ENCODE measurements around the gene PA2G4.
"Not testable (repeated sequence)": the region's sequence is repeated elsewhere in the genome, so short reads cannot be mapped to it uniquely, and the experiment has no call there.

PA2G4 gene

DNA sequence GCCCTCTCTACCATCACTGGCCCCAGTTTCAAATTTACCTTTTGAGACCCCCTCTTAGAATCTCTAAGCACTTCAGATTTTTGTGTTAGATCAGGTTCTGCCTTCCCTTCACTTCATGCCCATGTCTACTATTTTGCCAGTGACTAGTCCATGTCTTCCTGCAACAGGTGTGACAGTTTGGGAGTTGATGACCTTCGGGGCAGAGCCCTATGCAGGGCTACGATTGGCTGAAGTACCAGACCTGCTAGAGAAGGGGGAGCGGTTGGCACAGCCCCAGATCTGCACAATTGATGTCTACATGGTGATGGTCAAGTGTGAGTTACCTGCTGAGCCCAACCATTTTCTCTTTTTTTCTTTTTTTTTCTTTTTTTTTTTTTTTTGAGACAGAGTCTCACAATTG, 5.8 kb upstream of the PA2G4 start:
- in situ Hi-C loops (cut with MboI; ENCODE audit: low sequenced_read_pairs), result no loop called here

DNA sequence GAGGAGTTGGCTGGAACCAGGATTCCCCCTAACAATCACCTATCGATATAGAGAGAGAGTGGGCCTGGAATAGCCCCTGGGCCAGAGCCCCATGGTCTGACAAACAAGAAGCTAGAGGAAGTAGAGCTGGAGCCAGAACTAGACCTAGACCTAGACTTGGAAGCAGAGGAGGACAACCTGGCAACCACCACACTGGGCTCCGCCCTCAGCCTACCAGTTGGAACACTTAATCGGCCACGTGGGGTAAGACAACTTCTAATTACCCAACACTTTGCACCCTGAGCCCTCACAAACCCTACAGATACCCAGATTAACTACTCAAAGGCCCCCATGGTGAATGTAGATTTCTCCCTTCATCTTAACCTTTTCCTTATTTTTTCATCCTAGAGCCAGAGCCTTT, 4.6 kb upstream of the PA2G4 start:
- in situ Hi-C loops (cut with MboI; ENCODE audit: low sequenced_read_pairs), result no loop called here

DNA sequence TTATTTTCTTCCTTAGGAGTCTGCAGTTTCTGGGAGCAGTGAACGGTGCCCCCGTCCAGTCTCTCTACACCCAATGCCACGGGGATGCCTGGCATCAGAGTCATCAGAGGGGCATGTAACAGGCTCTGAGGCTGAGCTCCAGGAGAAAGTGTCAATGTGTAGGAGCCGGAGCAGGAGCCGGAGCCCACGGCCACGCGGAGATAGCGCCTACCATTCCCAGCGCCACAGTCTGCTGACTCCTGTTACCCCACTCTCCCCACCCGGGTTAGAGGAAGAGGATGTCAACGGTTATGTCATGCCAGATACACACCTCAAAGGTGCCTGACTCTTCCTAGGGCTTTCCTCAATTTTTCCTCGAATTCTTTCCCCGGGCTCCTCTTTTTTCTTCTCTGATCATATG, 3.3 kb upstream of the PA2G4 start:
- in situ Hi-C loops (cut with MboI; ENCODE audit: low sequenced_read_pairs), result no loop called here

DNA sequence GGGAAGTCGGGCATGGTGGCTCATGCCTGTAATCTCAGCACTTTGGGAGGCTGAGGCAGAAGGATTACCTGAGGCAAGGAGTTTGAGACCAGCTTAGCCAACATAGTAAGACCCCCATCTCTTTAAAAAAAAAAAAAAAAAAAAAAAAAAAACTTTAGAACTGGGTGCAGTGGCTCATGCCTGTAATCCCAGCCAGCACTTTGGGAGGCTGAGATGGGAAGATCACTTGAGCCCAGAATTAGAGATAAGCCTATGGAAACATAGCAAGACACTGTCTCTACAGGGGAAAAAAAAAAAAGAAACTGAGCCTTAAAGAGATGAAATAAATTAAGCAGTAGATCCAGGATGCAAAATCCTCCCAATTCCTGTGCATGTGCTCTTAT, 1.7 kb upstream of the PA2G4 start:
- in situ Hi-C loops (cut with MboI; ENCODE audit: low sequenced_read_pairs), result no loop called here

DNA sequence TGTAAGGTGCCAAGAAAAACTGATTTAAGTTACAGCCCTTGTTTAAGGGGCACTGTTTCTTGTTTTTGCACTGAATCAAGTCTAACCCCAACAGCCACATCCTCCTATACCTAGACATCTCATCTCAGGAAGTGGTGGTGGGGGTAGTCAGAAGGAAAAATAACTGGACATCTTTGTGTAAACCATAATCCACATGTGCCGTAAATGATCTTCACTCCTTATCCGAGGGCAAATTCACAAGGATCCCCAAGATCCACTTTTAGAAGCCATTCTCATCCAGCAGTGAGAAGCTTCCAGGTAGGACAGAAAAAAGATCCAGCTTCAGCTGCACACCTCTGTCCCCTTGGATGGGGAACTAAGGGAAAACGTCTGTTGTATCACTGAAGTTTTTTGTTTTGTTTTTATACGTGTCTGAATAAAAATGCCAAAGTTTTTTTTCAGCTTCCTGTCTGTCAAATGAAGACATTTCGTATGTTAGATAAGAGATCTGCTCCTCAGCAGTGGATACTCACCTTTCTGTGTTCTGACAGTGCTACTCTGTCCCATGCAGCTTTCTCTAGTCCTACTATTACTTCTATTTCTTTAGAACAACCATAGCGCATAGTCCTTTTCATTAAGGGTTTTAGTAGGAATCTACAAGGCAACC, 1.2 kb upstream of the PA2G4 start:
- in situ Hi-C loops (cut with MboI; ENCODE audit: low sequenced_read_pairs), result no loop called here

DNA sequence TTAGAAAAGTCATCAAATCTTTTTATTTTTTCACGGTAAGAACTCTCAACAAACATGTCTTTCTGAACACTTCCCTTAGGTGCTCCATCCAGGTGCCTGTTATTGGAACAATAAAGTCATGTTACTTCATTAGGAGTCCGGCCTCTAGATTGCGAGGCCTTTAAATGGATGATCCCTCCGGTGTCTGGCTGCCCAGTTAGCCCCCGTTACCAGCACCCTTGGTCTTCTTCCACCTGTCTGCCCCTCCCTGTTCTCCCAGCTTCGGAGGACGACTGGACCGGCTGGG, 593 bp upstream of the PA2G4 start:
- in situ Hi-C loops (cut with MboI; ENCODE audit: low sequenced_read_pairs), result no loop called here

DNA sequence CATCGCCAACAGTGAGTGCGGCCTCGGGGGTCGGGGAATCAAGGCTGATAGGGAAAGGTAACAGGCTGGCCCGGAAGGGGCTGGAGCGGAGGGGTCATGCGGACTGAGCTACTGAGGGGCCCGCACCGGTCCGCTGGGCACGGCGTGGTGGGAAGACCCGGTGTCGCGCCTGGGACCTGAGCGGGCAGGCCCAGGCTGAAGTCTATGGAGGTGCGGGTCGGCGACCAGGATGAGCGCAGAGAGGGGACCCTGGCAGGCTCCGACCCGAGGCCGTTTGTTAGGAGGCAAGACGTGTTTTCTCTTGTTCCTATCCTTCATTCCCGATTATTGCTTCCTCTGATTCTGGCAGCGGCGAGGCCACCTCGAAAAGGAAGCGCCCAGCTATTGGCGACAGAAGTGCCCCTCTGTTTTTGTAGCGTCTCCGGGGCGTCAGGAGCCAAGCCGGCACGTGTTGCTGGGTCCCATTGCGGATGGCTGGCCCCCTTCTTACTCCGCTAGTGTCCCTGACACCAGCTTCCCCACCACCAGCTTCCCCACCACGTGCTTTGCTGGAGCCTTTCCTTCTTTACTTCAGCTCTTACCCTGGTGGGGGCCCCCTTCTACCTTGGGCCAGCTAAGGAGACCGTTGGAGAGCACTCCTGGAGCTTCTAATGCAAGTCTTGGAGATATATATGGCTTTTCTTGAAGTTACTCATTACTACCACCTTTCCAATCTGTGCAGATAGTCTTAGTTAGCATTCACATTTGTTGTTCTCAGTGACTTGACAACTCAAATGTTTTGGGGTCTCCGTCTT, 653 bp downstream of the PA2G4 start:
- in situ Hi-C loops (cut with MboI; ENCODE audit: low sequenced_read_pairs), result no loop called here

DNA sequence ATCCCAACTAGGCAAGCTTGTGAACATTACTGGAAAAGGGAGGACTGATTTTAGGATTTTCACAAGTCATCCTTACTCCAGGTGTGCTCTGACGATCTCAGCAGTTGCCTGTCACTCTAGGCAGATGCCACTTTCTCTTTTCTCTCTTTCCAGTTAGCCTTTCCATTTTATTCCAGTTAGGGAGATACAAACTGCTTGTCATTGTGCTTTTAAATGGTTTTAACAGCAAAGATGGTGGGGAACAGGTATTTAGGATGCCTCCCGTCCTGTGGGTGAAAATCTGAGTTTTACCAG, 1.2 kb downstream of the PA2G4 start:
- in situ Hi-C loops (cut with MboI; ENCODE audit: low sequenced_read_pairs), result no loop called here

DNA sequence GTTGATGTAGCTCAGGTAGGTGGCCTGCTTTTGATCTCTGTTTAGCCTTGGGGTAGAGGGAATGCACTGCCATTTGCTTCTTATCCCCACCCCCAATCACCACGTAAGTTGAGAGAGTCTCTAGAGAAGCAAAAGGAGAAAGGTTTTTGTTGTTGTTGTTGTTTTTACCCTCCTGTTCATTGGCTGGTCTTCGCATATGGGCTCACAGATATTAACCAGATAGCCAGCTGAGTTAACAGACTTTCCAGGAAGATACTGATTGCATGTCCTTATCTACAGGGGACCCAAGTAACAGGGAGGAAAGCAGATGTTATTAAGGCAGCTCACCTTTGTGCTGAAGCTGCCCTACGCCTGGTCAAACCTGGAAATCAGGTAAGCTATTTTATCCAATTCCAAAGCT, 2.9 kb downstream of the PA2G4 start:
- in situ Hi-C loops (cut with MboI; ENCODE audit: low sequenced_read_pairs), result no loop called here

DNA sequence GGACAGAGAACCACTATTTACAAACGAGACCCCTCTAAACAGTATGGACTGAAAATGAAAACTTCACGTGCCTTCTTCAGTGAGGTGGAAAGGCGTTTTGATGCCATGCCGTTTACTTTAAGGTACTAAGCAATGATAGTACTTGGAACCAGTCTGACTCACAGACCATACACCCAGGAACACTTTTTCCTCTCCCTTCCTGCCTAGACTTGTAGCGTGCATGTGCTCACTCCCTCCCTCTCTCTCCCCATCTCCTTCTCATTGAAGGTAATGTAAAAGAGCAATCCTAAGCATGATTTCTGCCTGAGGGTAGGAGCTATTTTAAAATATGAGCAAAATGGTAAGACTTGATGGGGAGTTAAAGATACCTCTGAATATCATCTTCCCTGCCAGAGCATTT, 6.2 kb downstream of the PA2G4 start:
- in situ Hi-C loops (cut with MboI; ENCODE audit: low sequenced_read_pairs), result no loop called here

DNA sequence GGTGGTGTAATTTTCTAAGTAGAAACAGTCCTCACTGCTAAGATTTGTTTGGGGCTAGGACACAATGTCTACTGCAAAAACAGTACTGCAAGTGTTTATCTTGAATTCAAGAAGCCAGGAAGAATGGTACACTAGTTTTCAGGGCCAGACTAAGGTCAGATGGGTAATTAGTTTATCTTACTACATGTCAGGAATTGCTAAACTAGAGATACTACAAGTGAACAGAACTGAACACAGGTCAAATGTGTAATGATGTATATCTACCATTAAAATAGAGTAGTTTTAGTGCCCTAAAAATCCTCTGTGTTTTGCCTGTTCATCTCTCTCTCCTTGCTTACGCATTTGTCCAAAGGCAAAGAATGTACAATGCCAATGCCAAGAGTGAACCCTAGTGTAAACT, 9.7 kb downstream of the PA2G4 start:
- in situ Hi-C loops (cut with MboI; ENCODE audit: low sequenced_read_pairs), result no loop called here

DNA sequence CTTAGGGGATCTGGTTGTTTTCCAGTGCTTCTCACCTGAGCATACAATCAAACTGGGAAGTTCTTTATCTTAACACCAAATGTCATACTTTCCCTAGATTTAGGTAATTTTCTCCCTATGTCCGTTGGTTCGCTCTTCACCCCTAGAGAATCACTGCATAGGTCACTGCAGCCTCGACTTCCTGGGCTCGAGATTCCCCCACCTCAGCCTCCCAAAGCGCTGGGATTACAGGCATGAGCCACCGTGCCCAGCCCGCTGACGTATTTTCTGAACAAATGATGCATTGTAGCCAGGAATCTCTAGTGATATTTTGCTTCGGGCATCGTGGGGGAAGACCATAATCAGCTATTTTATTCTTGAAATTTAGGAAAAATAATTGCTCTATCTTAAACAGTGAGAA, 11.0 kb downstream of the PA2G4 start:
- in situ Hi-C loops (cut with MboI; ENCODE audit: low sequenced_read_pairs), result no loop called here

DNA sequence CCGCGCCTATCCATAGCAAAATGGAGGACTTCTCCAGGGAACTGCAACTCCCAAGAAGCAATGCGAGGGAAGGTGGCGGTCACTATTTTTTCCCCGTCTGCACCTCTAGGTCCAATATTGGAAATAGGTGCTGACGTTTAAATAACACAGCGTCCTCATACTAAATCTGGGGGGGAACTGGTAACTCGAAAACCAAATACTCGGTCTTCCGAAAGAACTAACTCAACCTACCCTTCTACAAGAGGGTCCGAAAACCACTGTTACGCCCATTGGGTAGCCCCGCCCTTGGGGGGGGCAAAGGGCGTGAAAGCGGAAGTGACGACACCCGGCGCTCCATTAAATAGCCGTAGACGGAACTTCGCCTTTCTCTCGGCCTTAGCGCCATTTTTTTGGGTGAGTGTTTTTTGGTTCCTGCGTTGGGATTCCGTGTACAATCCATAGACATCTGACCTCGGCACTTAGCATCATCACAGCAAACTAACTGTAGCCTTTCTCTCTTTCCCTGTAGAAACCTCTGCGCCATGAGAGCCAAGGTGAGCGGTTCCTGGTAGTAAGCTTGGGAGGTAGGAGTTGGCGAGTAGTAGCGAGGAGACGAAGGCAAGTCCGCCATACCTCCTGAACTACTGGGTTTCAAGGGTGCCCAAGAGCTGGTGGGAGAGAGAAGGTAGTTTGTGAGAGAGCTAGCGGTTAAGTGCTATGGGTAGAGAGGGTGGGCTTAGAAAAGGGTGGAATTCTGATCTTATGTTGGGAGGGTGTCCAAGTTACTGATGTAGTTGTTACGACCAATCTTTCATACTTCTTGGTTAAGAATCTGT, 12.1 kb downstream of the PA2G4 start, which contains the start of gene RPL41:
TSS of gene RPL41 (plus strand) at position 367 of the 815 bp plus-strand sequence.
- in situ Hi-C loops (cut with MboI; ENCODE audit: low sequenced_read_pairs), result no loop called here

DNA sequence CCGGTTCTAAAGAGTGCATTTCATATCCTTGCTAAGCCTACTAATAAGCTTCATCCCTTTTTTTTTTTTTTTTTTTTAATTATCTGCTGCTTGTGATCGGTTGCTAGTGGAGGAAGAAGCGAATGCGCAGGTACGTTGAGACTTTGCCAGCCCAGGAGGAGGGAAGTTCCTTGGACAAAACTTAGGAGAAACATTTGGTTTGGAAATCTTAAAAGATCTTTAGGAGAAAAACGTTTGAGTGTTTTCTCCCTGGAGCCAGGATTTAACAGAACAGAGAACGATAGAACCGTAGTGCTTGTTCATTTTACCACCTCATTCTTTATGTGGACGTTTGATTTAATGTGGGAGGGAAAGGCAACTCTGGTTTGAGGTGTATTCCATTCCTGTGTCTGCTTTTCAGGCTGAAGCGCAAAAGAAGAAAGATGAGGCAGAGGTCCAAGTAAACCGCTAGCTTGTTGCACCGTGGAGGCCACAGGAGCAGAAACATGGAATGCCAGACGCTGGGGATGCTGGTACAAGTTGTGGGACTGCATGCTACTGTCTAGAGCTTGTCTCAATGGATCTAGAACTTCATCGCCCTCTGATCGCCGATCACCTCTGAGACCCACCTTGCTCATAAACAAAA, 12.8 kb downstream of the PA2G4 start:
- in situ Hi-C loops (cut with MboI; ENCODE audit: low sequenced_read_pairs), result not testable (repeated sequence)

DNA sequence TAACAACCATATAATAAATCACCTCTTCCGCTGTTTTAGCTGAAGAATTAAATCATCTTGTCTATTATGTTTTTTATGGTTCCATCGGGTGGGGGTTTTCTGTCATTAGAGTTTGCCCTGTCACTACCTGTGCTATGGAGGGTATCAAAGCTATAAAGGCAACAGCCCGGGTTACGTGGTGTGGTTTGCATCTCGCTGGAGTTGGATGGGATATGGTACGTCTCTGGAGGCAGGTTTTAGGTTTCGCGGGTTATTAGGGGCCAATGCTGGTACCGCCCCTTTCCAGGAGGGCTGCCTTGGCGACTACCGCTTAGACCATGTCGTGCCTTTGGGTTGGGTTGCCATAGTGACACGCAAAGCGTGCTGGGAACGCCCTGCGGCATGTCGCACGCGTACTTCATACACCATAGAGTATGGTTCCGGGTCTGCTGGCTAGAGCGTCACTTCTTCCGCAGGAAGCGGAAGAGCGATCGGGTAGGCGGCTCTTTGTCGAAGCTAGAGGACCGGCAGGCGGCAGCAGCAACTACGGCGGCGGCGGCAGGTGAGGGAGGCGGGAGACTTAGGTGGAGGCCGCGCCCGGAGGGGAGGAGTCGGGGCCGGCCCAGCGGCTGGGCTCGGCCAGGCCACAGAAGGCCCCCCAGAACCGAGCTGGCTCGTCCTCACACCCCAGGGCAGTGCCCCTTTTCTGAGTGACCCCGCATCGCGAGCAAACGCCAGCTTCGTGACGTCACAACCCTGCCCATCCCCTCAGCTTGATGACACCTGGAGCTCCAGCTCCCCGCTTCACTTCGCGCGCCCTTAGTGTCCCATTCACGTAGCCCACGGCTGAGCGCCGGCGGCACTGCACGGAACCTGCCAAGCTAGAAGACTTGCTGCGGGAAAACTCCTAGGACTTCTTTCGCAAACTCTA, 13.7 kb downstream of the PA2G4 start, which contains the start of gene ZC3H10:
TSS of gene ZC3H10 (plus strand) at position 489 of the 910 bp plus-strand sequence. CDS start 2,297 bp downstream, outside the sequence.
- in situ Hi-C loops (cut with MboI; ENCODE audit: low sequenced_read_pairs), result no loop called here

DNA sequence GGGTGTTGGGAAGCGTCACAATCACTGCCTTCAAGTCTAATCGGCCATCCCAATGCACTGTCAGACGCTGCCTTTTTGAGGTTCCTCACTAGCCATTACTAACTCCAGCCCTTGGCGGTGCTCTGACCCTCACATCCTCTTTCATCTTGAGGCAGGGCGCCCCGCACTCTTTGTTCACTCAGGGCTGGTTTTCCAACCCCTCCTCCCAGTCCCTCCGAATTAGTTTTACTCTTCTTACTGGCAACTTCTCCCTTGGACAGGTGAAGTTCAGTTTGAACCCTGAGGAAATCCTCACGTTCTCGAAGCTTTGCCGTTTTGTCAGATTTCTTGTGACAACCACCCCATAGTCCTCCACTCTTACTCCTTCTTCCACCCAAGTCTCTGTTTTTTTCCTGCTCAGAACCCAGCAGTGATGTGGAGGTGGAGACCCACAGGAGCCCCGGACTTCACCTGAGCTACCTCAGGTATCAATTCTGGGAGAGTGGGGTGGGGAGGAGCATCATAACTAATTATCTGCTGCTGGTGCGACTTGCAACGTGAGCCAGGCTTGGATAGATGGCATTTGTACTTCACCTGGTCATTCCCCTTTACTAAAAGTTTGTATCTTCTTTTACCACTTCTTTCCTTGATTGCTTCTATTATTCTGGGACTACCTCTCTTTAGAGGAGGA, 14.5 kb downstream of the PA2G4 start:
- in situ Hi-C loops (cut with MboI; ENCODE audit: low sequenced_read_pairs), result no loop called here

DNA sequence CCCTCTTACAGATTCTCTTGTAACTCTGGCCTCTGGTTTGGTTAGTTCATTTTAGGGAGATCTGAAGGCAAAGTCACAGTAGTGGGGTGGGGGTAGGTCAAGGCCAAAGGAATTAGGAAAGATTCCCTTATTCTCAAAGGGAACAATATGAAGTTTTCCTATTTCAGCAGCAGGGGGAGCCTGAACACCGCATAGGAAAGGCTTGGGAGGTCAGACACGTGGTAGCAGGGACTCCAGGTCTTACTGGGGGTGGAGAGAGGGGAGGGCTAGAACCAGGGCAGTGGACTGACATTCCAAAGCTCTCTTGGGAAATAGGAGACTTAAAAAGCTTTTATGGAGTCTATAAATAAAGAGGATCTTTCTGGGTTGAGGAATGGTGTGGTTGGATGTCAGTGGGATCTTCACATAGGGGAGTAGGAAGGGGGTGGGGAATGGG, 15.0 kb downstream of the PA2G4 start:
- in situ Hi-C loops (cut with MboI; ENCODE audit: low sequenced_read_pairs), result no loop called here

DNA sequence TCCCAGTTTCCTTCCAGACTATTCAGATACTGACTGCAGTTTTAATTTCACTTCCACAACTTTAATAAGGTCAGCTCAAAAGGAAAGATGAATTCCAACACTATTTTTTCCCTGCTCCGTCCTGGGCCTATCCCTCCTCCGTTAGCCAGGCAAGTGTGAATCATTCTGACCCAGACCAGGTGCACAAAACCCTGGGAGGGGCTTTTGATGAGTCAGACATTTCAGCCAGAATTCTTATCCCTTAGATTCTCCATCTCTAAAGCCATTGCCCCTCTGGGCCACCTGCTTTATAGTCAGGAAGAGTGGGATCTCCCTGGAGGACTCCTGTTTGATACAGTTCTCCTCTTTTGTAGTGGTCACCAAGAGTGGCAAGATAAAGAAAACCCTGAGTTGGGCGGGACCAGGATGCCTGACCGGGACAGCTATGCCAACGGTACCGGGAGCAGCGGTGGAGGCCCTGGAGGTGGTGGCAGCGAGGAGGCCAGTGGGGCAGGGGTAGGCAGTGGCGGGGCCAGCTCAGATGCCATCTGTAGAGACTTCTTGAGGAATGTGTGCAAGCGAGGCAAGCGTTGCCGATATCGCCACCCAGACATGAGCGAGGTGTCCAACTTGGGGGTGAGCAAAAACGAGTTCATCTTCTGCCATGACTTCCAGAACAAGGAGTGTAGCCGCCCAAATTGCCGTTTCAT, 15.9 kb downstream of the PA2G4 start:
- in situ Hi-C loops (cut with MboI; ENCODE audit: low sequenced_read_pairs), result no loop called here

DNA sequence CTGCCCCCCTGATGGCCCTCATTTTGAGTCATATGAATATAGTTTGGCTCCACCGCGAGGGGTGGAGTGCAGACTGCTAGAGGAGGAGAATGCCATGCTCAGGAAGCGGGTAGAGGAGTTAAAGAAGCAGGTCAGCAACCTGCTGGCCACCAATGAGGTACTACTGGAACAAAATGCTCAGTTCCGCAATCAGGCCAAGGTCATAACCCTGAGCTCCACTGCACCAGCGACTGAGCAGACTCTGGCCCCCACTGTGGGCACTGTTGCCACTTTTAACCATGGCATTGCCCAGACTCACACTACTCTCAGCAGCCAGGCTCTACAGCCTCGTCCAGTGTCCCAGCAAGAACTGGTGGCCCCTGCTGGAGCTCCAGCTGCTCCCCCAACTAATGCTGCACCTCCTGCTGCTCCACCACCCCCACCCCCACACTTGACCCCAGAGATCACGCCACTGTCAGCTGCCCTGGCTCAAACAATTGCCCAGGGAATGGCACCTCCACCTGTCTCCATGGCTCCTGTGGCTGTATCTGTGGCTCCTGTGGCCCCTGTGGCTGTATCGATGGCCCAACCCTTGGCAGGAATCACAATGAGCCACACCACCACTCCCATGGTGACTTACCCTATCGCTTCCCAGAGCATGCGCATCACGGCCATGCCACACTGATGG, 17.0 kb downstream of the PA2G4 start:
- in situ Hi-C loops (cut with MboI; ENCODE audit: low sequenced_read_pairs), result no loop called here
